Measurements from ENCODE around the gene MACROD2.

DNA sequence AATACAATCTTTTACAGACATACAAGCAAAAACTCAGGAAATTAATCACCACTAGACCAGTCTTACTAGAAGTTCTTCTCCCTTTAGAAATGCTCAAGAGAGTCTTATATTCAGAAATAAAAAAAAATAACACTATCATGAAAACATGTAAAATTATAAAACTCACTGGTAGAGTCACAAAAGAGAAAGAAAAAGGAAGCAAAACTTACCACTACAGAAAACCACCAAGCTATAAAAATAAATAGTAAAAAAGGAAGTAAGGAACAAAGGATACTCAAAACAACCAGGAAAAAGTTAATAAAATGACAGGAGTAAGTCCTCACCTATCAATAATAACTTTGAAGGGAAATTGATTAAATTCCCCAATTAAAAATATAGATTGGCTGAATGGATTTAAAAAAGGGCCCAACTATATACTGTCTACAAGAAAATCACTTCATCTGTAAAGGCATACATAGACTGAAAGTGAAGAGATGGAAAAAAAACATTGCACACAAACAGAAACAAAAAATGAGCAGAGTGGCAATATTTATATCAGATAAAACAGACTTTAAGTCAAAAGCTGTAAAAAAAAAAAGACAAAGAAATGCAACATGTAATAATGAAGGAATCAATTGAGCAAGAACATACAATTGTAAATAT lies 2088.4 kb downstream of the MACROD2 start:
- no peak for TF ChIP-seq CTCF (IDR thresholded peaks at IDR 0.05 in 2 of 3, conservative IDR thresholded peaks at IDR 0.05 in 1 of 3; ENCODE audit: borderline replicate concordance in 1 of 3, insufficient read depth in 1 of 3, low read depth in 2 of 3, low read length in 2 of 3)
- no peak for TF ChIP-seq ZNF274 (IDR thresholded peaks at IDR 0.05; ENCODE audit: low read depth, low read length)
- TF ChIP-seq RAD21 (IDR thresholded peaks at IDR 0.05; ENCODE audit: low read depth) = no peak
- TF ChIP-seq JUND (IDR thresholded peaks at IDR 0.05) = no peak
- no peak for TF ChIP-seq POLR2A (IDR thresholded peaks at IDR 0.05; ENCODE audit: borderline replicate concordance, extremely low read depth, insufficient read depth, insufficient read length)

All from HCT116 (cell line).